ENCODE data around the gene SLC1A5.

- TF ChIP-seq CTCF (IDR thresholded peaks at IDR 0.05) (no peak), EZH2 (IDR thresholded peaks at IDR 0.05) (no peak), EZH2phosphoT487 (IDR thresholded peaks at IDR 0.05) (no peak)
These were observed 36.7 kb upstream of the SLC1A5 start for GRCh38 chr19:46824890-46825730.

Data from neural progenitor cell (in vitro differentiated cells).